DMS 273 (cell line): ENCODE results near the gene REP15.
"Not testable (repeated sequence)": the region's sequence is repeated elsewhere in the genome, so short reads cannot be mapped to it uniquely, and the experiment has no call there.

ENCODE experiments used
- DNase-seq: peaks from one replicate; lab custom pipeline; 2025; ENCODE audit not compliant: unreplicated experiment; lab: John Stamatoyannopoulos, UW

Gene REP15

GRCh38 chr12:27696864-27697564 is 767 bp downstream of the REP15 start:
- DNase-seq = no peak

DNA sequence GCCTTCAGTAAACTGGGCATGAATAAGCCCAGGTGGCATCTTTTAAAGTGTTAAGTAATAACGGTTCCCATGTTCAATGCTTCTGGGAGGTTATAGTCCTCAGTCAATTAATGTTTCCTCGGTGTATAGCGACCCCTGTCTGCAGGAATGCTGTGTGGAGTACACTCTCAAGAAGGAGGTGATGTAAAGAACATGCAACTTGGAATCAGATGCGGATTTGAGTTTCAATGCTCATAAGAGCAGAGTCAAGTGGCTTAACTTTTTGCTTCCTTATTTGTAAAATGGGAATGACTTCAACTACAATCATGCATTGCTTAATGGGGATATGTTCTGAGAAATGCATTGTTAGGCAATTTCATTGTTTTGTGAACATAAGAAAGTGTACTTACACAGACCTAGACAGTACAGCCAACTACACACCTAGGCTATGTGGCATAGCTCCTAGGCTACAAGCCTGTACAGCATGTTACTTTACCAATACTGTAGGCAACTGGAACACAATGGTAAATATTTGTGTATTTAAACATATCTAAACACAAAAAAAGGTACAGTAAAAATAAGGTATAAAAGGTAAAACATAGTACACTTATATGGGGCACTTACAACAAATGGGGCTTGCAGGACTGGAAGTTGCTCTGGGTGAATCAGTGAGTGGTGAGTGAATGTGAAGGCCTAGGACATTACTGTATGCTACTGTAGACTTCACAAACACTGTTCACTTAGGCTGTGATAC is 7.6 kb downstream of the REP15 start:
- DNase-seq = peak; percentile 85

DNA sequence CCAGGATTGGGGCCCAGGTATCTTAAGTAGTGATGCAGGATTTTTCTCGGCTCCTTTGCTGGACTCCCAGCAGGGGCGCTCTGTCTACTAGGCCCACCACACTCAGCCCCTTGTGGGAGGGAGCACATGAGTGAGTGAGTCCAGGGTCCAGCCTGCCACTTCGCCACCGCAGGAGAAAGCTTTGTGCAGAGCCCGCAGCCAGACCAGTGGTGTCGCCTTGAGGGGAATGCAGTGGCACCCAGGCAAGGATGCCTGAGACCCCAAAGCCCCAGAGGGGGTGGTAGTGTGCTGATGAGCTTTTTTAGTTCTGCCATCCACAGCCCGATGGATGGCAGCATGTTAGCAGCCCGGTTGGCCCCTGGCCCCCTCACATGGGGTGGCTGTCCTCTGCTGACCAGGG is 9.0 kb downstream of the REP15 start:
- no peak for DNase-seq

DNA sequence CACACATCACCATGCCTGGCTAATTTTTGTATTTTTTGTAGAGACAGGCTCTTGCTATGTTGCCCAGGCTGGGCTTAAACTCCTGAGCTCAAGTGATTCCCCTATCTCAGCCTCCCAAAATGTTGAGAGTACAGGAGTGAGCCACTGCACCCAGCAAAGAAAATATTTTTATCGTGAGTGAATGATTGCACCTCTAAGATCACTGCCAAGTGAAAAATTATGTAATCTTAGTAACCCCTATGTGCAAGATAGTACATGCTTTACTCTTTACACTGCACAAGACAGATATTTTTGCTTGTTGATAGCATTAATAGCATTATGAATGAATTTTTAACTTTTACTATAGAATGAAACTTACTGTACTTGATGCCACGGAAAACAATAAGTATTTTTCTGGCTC is 11.0 kb downstream of the REP15 start:
- no peak for DNase-seq

DNA sequence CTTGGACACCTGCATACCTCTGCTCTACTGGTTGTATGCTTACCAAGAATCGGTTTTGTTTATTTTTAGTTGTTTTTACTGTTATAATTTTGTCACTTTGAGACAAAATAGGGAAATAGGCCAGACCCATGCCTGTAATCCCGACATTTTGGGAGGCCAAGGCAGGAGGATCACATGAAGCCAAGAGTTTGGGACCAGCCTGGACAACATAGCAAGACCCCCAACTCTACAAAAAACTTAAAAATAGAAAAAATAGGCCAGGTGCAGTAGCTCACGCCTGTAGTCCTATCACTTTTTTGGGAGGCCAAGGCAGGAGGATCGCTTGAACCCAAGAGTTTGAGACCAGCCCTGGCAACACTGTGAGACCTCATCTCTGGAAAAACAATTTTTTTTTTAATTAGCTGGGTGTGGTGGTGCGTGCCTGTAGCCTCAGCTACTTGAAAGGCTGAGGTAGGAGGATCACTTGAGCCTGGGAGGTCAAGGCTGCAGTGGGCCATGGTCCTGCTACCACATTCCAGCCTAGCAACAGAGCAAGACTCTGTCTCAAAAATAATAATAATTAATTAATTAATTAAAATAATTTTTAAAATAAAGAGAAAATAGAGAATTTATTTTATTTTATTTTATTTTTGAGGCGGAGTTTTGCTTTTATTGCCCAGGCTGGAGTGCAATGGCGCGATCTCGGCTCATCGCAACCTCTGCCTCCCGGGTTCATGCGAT is 13.1 kb downstream of the REP15 start:
- no peak for DNase-seq

DNA sequence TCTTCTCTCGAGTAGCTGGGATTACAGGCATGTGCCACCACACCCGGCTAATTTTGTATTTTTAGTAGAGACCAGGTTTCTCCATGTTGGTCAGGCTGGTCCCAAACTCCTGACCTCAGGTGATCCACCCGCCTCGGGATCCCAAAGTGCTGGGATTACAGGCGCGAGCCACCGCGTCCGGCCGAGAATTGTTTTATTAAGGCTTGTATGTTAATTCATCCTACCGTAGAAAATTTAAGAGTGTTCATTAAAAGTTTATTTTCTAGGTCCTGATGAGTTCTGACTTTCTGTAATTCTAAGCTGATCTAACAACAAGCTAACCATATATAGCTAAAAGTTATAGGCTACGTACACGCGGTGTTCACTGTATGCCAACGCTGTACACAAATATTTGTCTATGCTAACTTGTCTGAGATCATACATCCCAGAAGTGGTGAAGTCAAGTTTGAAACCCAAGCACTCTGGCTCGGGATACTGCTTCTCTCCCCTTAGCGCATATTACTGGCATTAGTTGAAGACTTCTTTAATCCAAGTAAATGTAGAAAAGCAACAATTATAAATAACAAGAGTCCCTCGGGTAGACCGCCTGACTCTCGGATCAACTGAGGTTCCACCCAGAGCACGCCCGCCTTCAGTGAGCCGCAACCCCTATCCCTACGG is 13.8 kb downstream of the REP15 start:
- DNase-seq = peak; percentile 55

- DNase-seq = peak; percentile 91
Measured at GRCh38 chr12:27710592-27711316, 14.5 kb downstream of the REP15 start, which contains the start of gene MRPS35. MRPS35 (plus strand) TSS chr12:27710832; CDS start chr12:27710844, 12 bp downstream.

GRCh38 chr12:27711317-27711682 is 15.1 kb downstream of the REP15 start:
- peak; percentile 48 for DNase-seq

DNA sequence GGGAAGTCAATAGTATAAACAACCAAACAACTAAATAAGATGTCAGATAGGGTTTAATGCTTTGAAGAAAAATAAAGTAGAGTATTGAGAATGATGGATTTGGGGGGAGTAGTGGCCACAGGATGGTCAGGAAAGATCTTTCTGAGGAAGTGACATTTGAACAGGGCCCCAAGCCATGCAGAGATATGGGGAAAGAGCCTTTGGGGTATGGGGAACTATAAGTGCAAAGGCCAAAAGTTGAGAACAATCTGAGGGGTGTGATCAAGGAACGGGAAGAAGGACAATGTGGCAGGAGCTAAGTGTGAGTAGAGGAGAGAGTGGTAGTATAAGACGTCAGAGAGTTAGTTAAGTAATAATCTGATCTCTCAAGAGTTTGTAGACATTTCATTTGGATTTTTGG is 15.7 kb downstream of the REP15 start:
- DNase-seq = no peak

GRCh38 chr12:27723212-27723611 is 27.0 kb downstream of the REP15 start:
- no peak for DNase-seq

- DNase-seq = no peak
Measured at GRCh38 chr12:27730097-27730588, 33.9 kb downstream of the REP15 start.

GRCh38 chr12:27732281-27732680 is 36.0 kb downstream of the REP15 start:
- peak; percentile 2 for DNase-seq

DNA sequence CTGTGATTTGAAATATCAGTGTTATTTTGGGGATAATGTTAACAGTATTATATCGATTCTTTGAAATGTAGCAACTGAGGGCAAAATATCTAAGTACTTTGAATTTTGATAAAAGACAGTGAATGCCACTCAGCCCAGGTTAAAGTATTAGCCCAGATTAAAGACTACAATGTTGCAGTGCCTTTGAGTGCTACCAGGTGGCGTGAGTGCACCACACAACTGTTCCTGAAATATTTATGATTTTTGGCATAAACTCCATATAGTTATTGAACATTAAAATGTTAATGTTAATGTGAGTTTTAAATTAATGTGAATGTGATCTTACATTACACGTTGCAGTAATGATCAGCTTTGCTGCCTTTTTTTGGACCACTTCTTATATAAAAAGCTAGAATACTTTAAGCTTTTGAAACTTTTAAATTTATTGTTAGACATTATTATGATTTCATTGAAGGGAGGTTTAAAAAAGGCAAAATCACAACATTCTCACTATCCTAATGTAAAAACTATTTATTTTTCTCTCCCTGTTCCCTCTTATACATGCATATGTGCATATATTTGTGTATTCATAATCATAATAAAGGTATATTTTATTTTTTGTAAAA is 36.9 kb downstream of the REP15 start:
- peak; percentile 49 for DNase-seq

- no peak for DNase-seq
Measured at GRCh38 chr12:27733791-27734190, 37.5 kb downstream of the REP15 start.

- not testable (repeated sequence) for DNase-seq
Measured at GRCh38 chr12:27734321-27734720, 38.1 kb downstream of the REP15 start.

GRCh38 chr12:27743601-27744000 is 47.4 kb downstream of the REP15 start:
- no peak for DNase-seq

GRCh38 chr12:27745734-27746133 is 49.5 kb downstream of the REP15 start:
- DNase-seq = not testable (repeated sequence)
